ENCODE measurements around the gene IQSEC1. TPM values are rescaled to one million over a fixed set of nuclear protein-coding genes. Genes with fewer than 3 reads are reported as not detected.

IQSEC1 gene
- total RNA-seq, 3 donors from 2014 or later = 26.9 to 45.4 (median 26.9) TPM

DNA sequence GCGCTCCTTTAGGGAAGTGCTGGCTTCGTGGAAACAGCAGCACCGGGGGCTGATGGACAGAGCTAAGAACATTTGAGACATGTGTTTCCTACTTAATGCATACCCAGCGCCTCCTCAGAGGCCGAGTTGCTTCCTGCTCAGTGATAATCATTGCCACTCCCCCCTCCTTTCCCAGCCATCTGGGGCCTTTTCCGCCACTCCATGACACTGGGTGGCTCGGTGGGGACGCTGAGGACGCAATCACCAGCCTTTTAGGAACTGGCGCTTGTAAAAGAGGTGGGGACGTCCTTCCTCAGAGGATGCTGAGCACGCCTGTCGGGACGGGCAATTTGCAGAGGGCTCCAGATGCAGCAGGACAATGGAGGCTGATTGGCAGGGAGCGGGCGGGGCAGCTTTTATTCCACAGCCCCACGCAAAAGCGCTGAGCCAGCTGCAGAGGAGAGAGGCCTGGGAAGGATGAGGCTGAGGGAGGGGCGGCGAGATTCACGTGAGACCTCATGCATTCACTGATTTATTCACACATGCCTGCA, 22.2 kb upstream of the IQSEC1 start:
- no peaks in the 10 kb centered on the region for H3K9me3 ChIP-seq
- no peak overlapping the region for H3K4me3 ChIP-seq
- intact Hi-C loops (cut with DNase I; ENCODE audit: low total_unique reads) = no loop called here
- DNase-seq (ENCODE audit: low spot score in 2 of 2) = no peak
- H3K36me3 ChIP-seq = no peaks in the 10 kb centered on the region
- TF ChIP-seq, protein P1, sequence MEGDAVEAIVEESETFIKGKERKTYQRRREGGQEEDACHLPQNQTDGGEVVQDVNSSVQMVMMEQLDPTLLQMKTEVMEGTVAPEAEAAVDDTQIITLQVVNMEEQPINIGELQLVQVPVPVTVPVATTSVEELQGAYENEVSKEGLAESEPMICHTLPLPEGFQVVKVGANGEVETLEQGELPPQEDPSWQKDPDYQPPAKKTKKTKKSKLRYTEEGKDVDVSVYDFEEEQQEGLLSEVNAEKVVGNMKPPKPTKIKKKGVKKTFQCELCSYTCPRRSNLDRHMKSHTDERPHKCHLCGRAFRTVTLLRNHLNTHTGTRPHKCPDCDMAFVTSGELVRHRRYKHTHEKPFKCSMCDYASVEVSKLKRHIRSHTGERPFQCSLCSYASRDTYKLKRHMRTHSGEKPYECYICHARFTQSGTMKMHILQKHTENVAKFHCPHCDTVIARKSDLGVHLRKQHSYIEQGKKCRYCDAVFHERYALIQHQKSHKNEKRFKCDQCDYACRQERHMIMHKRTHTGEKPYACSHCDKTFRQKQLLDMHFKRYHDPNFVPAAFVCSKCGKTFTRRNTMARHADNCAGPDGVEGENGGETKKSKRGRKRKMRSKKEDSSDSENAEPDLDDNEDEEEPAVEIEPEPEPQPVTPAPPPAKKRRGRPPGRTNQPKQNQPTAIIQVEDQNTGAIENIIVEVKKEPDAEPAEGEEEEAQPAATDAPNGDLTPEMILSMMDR (IDR thresholded peaks at IDR 0.05) = no peak
- TF ChIP-seq POLR2A (IDR thresholded peaks at IDR 0.05) = no peak
- no peak for TF ChIP-seq POLR2AphosphoS5 (IDR thresholded peaks at IDR 0.05)
- no peak overlapping the region for H3K27ac ChIP-seq
- H3K27me3 ChIP-seq = no peaks in the 10 kb centered on the region
- H3K4me1 ChIP-seq = no peaks in the 10 kb centered on the region

DNA sequence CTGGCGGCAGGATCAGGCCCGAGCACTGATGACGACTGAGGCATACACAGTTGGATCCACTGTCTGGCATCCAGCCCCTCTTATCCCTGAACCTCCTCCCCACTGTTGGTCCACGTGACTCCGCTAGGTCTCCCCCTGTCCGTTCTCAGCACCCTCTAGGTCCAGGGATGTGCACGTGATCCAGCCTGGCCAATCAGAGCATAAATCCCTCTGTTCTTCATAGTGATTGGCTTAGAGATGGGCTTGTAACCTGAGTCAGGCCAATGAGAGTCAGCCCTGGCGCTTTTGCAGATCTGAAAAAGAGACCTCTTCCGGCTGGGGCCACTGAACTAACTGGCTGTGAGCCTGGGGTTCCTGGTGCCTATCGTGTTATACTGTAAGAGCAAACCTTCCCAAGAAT, 20.5 kb upstream of the IQSEC1 start:
- Histone ChIP-seq H3K4me3 (no peak overlapping the region), H3K27ac (no peak overlapping the region), H3K4me1 (no peaks in the 10 kb centered on the region), H3K36me3 (no peaks in the 10 kb centered on the region), H3K27me3 (no peaks in the 10 kb centered on the region), H3K9me3 (no peaks in the 10 kb centered on the region)
- TF ChIP-seq POLR2AphosphoS5 (IDR thresholded peaks at IDR 0.05) (no peak), POLR2A (IDR thresholded peaks at IDR 0.05) (no peak)
- TF ChIP-seq, protein P1 (IDR thresholded peaks at IDR 0.05) = no peak
- intact Hi-C loops (cut with DNase I; ENCODE audit: low total_unique reads) = no loop called here
- no peak for DNase-seq (ENCODE audit: low spot score in 2 of 2)

DNA sequence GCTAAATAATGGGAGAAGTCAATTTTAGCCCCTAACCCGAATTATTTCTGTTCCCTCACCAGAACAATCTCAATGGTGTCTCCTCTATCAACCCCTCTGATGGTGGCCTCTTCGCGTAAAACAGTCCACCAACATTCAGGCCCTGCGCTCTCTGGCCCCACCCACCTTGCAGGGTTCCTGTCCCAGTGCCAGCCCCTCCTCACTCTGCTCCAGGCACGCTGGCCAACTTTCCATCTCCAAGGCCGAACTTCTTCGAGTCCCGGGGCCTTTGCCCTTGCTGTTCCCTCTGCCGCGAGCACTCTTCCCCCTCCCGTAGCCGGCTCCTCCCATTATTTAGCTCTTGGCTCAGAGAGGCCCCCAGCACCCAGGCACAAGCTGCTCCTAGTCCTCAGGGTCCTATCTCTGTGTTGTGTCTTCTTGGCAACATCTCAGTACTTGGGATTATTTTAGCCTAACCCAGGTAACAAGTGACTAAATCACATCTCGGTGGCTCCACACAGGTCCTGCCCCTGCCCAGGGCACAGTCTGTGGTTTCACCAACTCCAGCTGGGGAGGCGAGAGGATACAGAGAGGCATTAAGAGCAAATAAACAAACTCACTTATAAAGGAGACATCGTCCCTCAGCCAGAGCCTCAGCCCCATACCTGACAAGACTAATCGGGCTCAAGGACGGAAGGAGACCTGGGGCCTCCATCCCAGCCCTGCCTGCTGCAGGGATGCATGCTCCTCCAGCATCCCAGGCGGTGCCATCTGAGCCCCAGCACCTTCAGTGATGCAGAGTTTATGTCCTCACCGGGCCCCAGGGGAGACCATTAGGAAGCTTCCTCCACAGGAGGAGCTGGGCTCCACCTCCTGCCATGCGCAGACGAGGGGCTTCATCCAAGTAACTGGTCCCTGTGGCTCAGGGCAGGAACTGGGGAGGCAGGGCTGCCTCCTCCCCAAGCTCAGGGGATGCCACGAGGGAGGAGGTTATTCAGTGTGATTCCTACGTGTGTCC, 19.7 kb upstream of the IQSEC1 start:
- intact Hi-C loops (cut with DNase I; ENCODE audit: low total_unique reads) = no loop called here
- H3K9me3 ChIP-seq = no peaks in the 10 kb centered on the region
- no peaks in the 10 kb centered on the region for H3K4me1 ChIP-seq
- H3K27ac ChIP-seq = peak overlapping the region in 1 of 2 donors; percentile 10
- no peaks in the 10 kb centered on the region for H3K27me3 ChIP-seq
- TF ChIP-seq, protein P1 (IDR thresholded peaks at IDR 0.05) = no peak
- no peak for TF ChIP-seq POLR2A (IDR thresholded peaks at IDR 0.05)
- TF ChIP-seq POLR2AphosphoS5 (IDR thresholded peaks at IDR 0.05) = no peak
- H3K4me3 ChIP-seq = no peak overlapping the region
- H3K36me3 ChIP-seq = no peaks in the 10 kb centered on the region
- DNase-seq (ENCODE audit: low spot score in 2 of 2) = no peak

DNA sequence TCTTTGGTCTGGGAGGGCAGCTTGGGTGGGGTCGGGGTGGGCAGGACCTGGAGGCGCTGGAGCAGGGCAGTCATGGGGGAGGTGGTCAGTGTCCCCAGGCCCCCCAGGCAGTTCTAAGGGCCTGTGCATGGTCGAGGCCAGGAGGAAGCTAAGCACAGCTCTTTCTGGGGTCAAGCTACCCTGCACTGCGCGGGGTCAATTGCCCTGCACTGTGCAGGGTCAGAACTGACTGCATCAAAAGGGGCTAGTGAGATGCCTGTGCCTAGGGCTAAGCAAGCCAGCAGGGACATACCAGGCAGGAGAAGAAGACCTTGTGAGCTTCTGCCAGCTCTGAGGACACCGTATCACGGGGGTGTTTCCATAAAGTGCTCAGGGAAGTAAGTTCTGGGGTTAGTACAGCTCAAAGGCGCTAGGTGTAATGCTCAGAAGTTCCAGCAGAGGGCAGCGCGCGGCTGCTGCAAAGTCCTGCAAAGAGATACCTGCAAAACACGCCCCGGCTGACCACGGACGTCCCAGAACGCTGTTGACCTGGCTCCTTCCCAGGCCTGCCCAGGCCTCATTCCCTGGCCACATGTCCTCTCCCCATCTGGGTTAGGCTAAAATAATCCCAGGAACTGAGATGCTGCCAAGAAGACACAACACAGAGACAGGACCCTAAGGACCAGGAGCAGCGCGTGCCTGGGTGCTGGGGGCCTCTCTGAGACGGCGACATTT, 18.8 kb upstream of the IQSEC1 start:
- Histone ChIP-seq H3K36me3 (no peaks in the 10 kb centered on the region), H3K27ac (peak overlapping the region in 1 of 2 donors; percentile 0), H3K9me3 (no peaks in the 10 kb centered on the region), H3K4me1 (no peaks in the 10 kb centered on the region), H3K27me3 (no peaks in the 10 kb centered on the region), H3K4me3 (no peak overlapping the region)
- intact Hi-C loops (cut with DNase I; ENCODE audit: low total_unique reads) = no loop called here
- peak; percentile 80 to 94 for DNase-seq (ENCODE audit: low spot score in 2 of 2)
- TF ChIP-seq POLR2A (IDR thresholded peaks at IDR 0.05) (no peak), POLR2AphosphoS5 (IDR thresholded peaks at IDR 0.05) (no peak)
- TF ChIP-seq, protein P1 (IDR thresholded peaks at IDR 0.05) = peak; percentile 83 to 96 (median 93)

Data from breast epithelium (tissue), 4 donors.